Measurements from ENCODE around the gene PIK3R3.

PIK3R3 gene

GRCh38 chr1:46056325-46056724 is 76.1 kb downstream of the PIK3R3 start:
- no peak for DNase-seq

GRCh38 chr1:46053734-46054133 is 78.7 kb downstream of the PIK3R3 start:
- H3K4me1 ChIP-seq (ENCODE audit: control insufficient read depth, insufficient read depth, low read length, poor library complexity, severe bottlenecking): no peaks in the 10 kb centered on the region
- no peaks in the 10 kb centered on the region for H3K27me3 ChIP-seq (replicated peaks; ENCODE audit: control insufficient read depth, insufficient read depth, low read length, poor library complexity, severe bottlenecking)
- DNase-seq: no peak
- H3K4me3 ChIP-seq (ENCODE audit: insufficient read depth, low read depth, low read length, poor library complexity, severe bottlenecking): no peak overlapping the region
- H3K27ac ChIP-seq (ENCODE audit: insufficient read depth, low read length, poor library complexity, severe bottlenecking): no peak overlapping the region
- H3K36me3 ChIP-seq (ENCODE audit: control insufficient read depth, insufficient read depth, low read length): no peaks in the 10 kb centered on the region
- no peaks in the 10 kb centered on the region for H3K9me3 ChIP-seq (ENCODE audit: control insufficient read depth, low read length)

More at GRCh38 chr1:46056325-46056724, 76.1 kb downstream of the PIK3R3 start:
- H3K9me3 ChIP-seq (ENCODE audit: control insufficient read depth, low read length): no peaks in the 10 kb centered on the region
- H3K4me3 ChIP-seq (ENCODE audit: insufficient read depth, low read depth, low read length, poor library complexity, severe bottlenecking): no peak overlapping the region
- no peaks in the 10 kb centered on the region for H3K4me1 ChIP-seq (ENCODE audit: control insufficient read depth, insufficient read depth, low read length, poor library complexity, severe bottlenecking)
- H3K27me3 ChIP-seq (replicated peaks; ENCODE audit: control insufficient read depth, insufficient read depth, low read length, poor library complexity, severe bottlenecking): no peaks in the 10 kb centered on the region
- no peak overlapping the region for H3K27ac ChIP-seq (ENCODE audit: insufficient read depth, low read length, poor library complexity, severe bottlenecking)
- H3K36me3 ChIP-seq (ENCODE audit: control insufficient read depth, insufficient read depth, low read length): no peaks in the 10 kb centered on the region

- no peak for DNase-seq
- Histone ChIP-seq H3K4me1 (ENCODE audit: control insufficient read depth, insufficient read depth, low read length, poor library complexity, severe bottlenecking) (no peaks in the 10 kb centered on the region), H3K27me3 (replicated peaks; ENCODE audit: control insufficient read depth, insufficient read depth, low read length, poor library complexity, severe bottlenecking) (no peaks in the 10 kb centered on the region), H3K36me3 (ENCODE audit: control insufficient read depth, insufficient read depth, low read length) (no peaks in the 10 kb centered on the region), H3K4me3 (ENCODE audit: insufficient read depth, low read depth, low read length, poor library complexity, severe bottlenecking) (no peak overlapping the region), H3K9me3 (ENCODE audit: control insufficient read depth, low read length) (no peaks in the 10 kb centered on the region), H3K27ac (ENCODE audit: insufficient read depth, low read length, poor library complexity, severe bottlenecking) (no peak overlapping the region)
Measured at GRCh38 chr1:46044116-46044515, 88.3 kb downstream of the PIK3R3 start.

GRCh38 chr1:46043458-46044017 is 88.9 kb downstream of the PIK3R3 start:
- Histone ChIP-seq H3K36me3 (ENCODE audit: control insufficient read depth, insufficient read depth, low read length) (no peaks in the 10 kb centered on the region), H3K4me1 (ENCODE audit: control insufficient read depth, insufficient read depth, low read length, poor library complexity, severe bottlenecking) (no peaks in the 10 kb centered on the region), H3K4me3 (ENCODE audit: insufficient read depth, low read depth, low read length, poor library complexity, severe bottlenecking) (no peak overlapping the region), H3K27me3 (replicated peaks; ENCODE audit: control insufficient read depth, insufficient read depth, low read length, poor library complexity, severe bottlenecking) (no peaks in the 10 kb centered on the region), H3K9me3 (ENCODE audit: control insufficient read depth, low read length) (no peaks in the 10 kb centered on the region), H3K27ac (ENCODE audit: insufficient read depth, low read length, poor library complexity, severe bottlenecking) (no peak overlapping the region)
- DNase-seq: no peak

GRCh38 chr1:46041974-46042373 is 90.5 kb downstream of the PIK3R3 start:
- Histone ChIP-seq H3K9me3 (ENCODE audit: control insufficient read depth, low read length) (no peaks in the 10 kb centered on the region), H3K36me3 (ENCODE audit: control insufficient read depth, insufficient read depth, low read length) (no peaks in the 10 kb centered on the region), H3K4me1 (ENCODE audit: control insufficient read depth, insufficient read depth, low read length, poor library complexity, severe bottlenecking) (no peaks in the 10 kb centered on the region), H3K27me3 (replicated peaks; ENCODE audit: control insufficient read depth, insufficient read depth, low read length, poor library complexity, severe bottlenecking) (no peaks in the 10 kb centered on the region), H3K4me3 (ENCODE audit: insufficient read depth, low read depth, low read length, poor library complexity, severe bottlenecking) (no peak overlapping the region), H3K27ac (ENCODE audit: insufficient read depth, low read length, poor library complexity, severe bottlenecking) (no peak overlapping the region)
- DNase-seq: no peak

- no peak overlapping the region for H3K27ac ChIP-seq (ENCODE audit: insufficient read depth, low read length, poor library complexity, severe bottlenecking)
- DNase-seq: no peak
- no peaks in the 10 kb centered on the region for H3K27me3 ChIP-seq (replicated peaks; ENCODE audit: control insufficient read depth, insufficient read depth, low read length, poor library complexity, severe bottlenecking)
- H3K4me1 ChIP-seq (ENCODE audit: control insufficient read depth, insufficient read depth, low read length, poor library complexity, severe bottlenecking): no peaks in the 10 kb centered on the region
- no peaks in the 10 kb centered on the region for H3K9me3 ChIP-seq (ENCODE audit: control insufficient read depth, low read length)
- no peaks in the 10 kb centered on the region for H3K36me3 ChIP-seq (ENCODE audit: control insufficient read depth, insufficient read depth, low read length)
- H3K4me3 ChIP-seq (ENCODE audit: insufficient read depth, low read depth, low read length, poor library complexity, severe bottlenecking): no peak overlapping the region
Measured at GRCh38 chr1:46041551-46041950, 90.9 kb downstream of the PIK3R3 start.

- no peak overlapping the region for H3K27ac ChIP-seq (ENCODE audit: insufficient read depth, low read length, poor library complexity, severe bottlenecking)
- H3K36me3 ChIP-seq (ENCODE audit: control insufficient read depth, insufficient read depth, low read length): no peaks in the 10 kb centered on the region
- H3K27me3 ChIP-seq (replicated peaks; ENCODE audit: control insufficient read depth, insufficient read depth, low read length, poor library complexity, severe bottlenecking): no peaks in the 10 kb centered on the region
- H3K4me3 ChIP-seq (ENCODE audit: insufficient read depth, low read depth, low read length, poor library complexity, severe bottlenecking): no peak overlapping the region
- no peaks in the 10 kb centered on the region for H3K9me3 ChIP-seq (ENCODE audit: control insufficient read depth, low read length)
- H3K4me1 ChIP-seq (ENCODE audit: control insufficient read depth, insufficient read depth, low read length, poor library complexity, severe bottlenecking): no peaks in the 10 kb centered on the region
- no peak for DNase-seq
Measured at GRCh38 chr1:46039571-46040052, 92.8 kb downstream of the PIK3R3 start.

GRCh38 chr1:46036894-46037839 is 95.3 kb downstream of the PIK3R3 start:
- H3K9me3 ChIP-seq (ENCODE audit: control insufficient read depth, low read length): no peaks in the 10 kb centered on the region
- H3K4me3 ChIP-seq (ENCODE audit: insufficient read depth, low read depth, low read length, poor library complexity, severe bottlenecking): no peak overlapping the region
- no peaks in the 10 kb centered on the region for H3K4me1 ChIP-seq (ENCODE audit: control insufficient read depth, insufficient read depth, low read length, poor library complexity, severe bottlenecking)
- no peak overlapping the region for H3K27ac ChIP-seq (ENCODE audit: insufficient read depth, low read length, poor library complexity, severe bottlenecking)
- no peaks in the 10 kb centered on the region for H3K36me3 ChIP-seq (ENCODE audit: control insufficient read depth, insufficient read depth, low read length)
- peak; percentile 55 to 74 (median 65) for DNase-seq
- no peaks in the 10 kb centered on the region for H3K27me3 ChIP-seq (replicated peaks; ENCODE audit: control insufficient read depth, insufficient read depth, low read length, poor library complexity, severe bottlenecking)

- no peaks in the 10 kb centered on the region for H3K4me1 ChIP-seq (ENCODE audit: control insufficient read depth, insufficient read depth, low read length, poor library complexity, severe bottlenecking)
- no peak overlapping the region for H3K27ac ChIP-seq (ENCODE audit: insufficient read depth, low read length, poor library complexity, severe bottlenecking)
- H3K27me3 ChIP-seq (replicated peaks; ENCODE audit: control insufficient read depth, insufficient read depth, low read length, poor library complexity, severe bottlenecking): no peaks in the 10 kb centered on the region
- H3K36me3 ChIP-seq (ENCODE audit: control insufficient read depth, insufficient read depth, low read length): no peaks in the 10 kb centered on the region
- no peak for DNase-seq
- no peak overlapping the region for H3K4me3 ChIP-seq (ENCODE audit: insufficient read depth, low read depth, low read length, poor library complexity, severe bottlenecking)
- H3K9me3 ChIP-seq (ENCODE audit: control insufficient read depth, low read length): no peaks in the 10 kb centered on the region
Measured at GRCh38 chr1:46034601-46035516, 97.6 kb downstream of the PIK3R3 start.

All from effector memory CD4-positive, alpha-beta T cell (primary cell).